Activated CD8-positive, alpha-beta T cell treated with anti-CD3 and anti-CD28 coated beads for 36 hours (primary cell): ENCODE measurements around the gene PCNX4. TPM values are rescaled to one million over a fixed set of nuclear protein-coding genes. Genes with fewer than 3 reads are reported as not detected.

Source experiments
- ATAC-seq: fragments of 200-7000 bp; cut with Tn5 transposase; one replicate; pipeline ENCODE4 v1.10.0; 2021; ENCODE audit warnings: mild to moderate bottlenecking, moderate library complexity
- CTCF ChIA-PET: fragments of 350-600 bp; sonication (Branson Sonifier 250); formaldehyde crosslinking; loops from one replicate; lab custom pipeline; 2021; ENCODE audit warnings: antibody characterized with exemption; lab: Charles Lee
- POLR2A ChIA-PET: fragments of 350-600 bp; sonication (Branson Sonifier 250); formaldehyde crosslinking; loops from one replicate; lab custom pipeline; 2021; ENCODE audit warnings: antibody characterized with exemption; lab: Charles Lee
- DNase-seq: peaks from one replicate; pipeline ENCODE4 v3.0.0-alpha.2; 2020
- H3K27ac Mint-ChIP-seq: one replicate; pipeline ENCODE4 v1.8.0; 2021; ENCODE audit warnings: mild to moderate bottlenecking, mixed read lengths
- H3K27me3 Mint-ChIP-seq: one replicate; pipeline ENCODE4 v1.8.0; 2021; ENCODE audit warnings: mixed read lengths
- H3K36me3 Mint-ChIP-seq: one replicate; pipeline ENCODE4 v1.8.0; 2021; ENCODE audit warnings: low read depth, mixed read lengths
- H3K4me1 Mint-ChIP-seq: one replicate; pipeline ENCODE4 v1.8.0; 2021; ENCODE audit warnings: low read depth, mixed read lengths
- H3K4me3 Mint-ChIP-seq: one replicate; pipeline ENCODE4 v1.8.0; 2021; ENCODE audit warnings: mild to moderate bottlenecking, moderate library complexity, mixed read lengths
- H3K9me3 Mint-ChIP-seq: one replicate; pipeline ENCODE4 v1.8.0; 2021; ENCODE audit warnings: mixed read lengths
- intact Hi-C: fragments of 100-400 bp; cut with micrococcal nuclease; formaldehyde crosslinking; loops from one replicate; pipeline ENCODE4 v1.10.0; 2022
- total RNA-seq, 2 experiments: library from RNA; stranded (reverse); gene quantifications; one replicate each; pipeline ENCODE4 v1.2.3, GENCODE V29; 2021
- TF ChIP-seq, protein P1 (sequence below): fragments of 200-600 bp; IDR thresholded peaks from one replicate; pipeline ENCODE4 v1.8.0; 2022; ENCODE audit warnings: antibody characterized with exemption, mild to moderate bottlenecking

The PCNX4 gene
- total RNA-seq, 2 experiments from 2014 or later: 28.2 to 30.0 TPM

DNA sequence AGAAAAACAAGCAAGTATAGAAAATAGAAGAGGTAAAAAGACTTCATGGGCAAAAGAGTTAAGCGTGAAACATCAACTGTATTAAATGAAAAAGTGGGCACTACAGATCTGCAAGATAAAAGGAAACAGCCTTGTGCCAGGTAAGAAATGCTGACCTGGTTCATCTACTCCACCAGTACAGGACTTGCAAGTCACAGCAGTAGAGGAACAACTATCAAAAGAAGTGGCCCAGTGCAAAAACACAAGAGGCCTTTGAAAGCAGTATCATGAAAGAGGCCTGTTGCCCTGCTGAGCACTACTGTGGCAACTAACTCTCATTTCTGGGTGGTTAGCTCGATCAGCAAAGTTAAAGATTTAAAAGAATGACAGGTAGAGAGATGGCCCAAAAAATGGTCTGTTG lies 62.9 kb downstream of the PCNX4 start:
- POLR2A ChIA-PET: interaction anchor here (1.0 to 1.9 kb wide), 3 partner anchors 9 to 94 kb away, joined by 4 to 6 read pairs (median 5); partner anchors contain the start of genes DHRS7 and PPM1A

DNA sequence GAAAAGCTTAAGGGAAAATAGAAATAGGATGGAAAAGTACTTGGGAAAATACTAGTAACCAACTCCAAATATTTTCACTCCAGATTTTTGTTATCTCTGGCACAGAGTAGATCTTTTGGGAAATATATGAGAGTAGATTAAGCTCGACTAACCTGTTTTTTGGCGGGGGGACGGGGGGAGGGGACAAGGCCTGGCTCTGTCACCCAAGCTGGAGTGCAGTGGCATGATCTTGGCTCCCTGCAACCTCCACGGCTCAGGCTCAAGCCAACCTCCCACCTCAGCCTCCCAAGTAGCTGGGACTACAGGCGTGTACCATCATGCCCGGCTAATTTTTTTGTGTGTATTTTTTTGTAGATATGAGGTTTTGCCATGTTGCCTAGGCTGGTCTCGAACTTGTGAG lies 68.7 kb downstream of the PCNX4 start:
- CTCF ChIA-PET: interaction anchor here (1.3 to 3.4 kb wide), 2 partner anchors 13 to 24 kb away, joined by 3 to 20 read pairs; no protein-coding TSS in a partner anchor
- Mint-ChIP-seq H3K36me3 (peaks cover 36% of the 10 kb centered on the region), H3K4me1 (peaks cover 56% of the 10 kb centered on the region), H3K27ac (no peak overlapping the region), H3K4me3 (no peak overlapping the region), H3K9me3 (no peaks in the 10 kb centered on the region), H3K27me3 (no peaks in the 10 kb centered on the region)
- intact Hi-C loops: loop anchor here (5.0 kb wide), 1 partner anchor 68 kb away; the partner anchor contains the start of gene PCNX4
- POLR2A ChIA-PET: interaction anchor here (0.6 to 2.6 kb wide), 2 partner anchors 9 to 93 kb away, joined by 3 to 12 read pairs; no protein-coding TSS in a partner anchor
- TF ChIP-seq, protein P1, sequence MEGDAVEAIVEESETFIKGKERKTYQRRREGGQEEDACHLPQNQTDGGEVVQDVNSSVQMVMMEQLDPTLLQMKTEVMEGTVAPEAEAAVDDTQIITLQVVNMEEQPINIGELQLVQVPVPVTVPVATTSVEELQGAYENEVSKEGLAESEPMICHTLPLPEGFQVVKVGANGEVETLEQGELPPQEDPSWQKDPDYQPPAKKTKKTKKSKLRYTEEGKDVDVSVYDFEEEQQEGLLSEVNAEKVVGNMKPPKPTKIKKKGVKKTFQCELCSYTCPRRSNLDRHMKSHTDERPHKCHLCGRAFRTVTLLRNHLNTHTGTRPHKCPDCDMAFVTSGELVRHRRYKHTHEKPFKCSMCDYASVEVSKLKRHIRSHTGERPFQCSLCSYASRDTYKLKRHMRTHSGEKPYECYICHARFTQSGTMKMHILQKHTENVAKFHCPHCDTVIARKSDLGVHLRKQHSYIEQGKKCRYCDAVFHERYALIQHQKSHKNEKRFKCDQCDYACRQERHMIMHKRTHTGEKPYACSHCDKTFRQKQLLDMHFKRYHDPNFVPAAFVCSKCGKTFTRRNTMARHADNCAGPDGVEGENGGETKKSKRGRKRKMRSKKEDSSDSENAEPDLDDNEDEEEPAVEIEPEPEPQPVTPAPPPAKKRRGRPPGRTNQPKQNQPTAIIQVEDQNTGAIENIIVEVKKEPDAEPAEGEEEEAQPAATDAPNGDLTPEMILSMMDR: no peak
- ATAC-seq (no peak), DNase-seq (no peak)

More for the DNA sequence above, 62.9 kb downstream of the PCNX4 start:
- H3K9me3 Mint-ChIP-seq: no peaks in the 10 kb centered on the region
- H3K27me3 Mint-ChIP-seq: no peaks in the 10 kb centered on the region
- peaks cover 57% of the 10 kb centered on the region for H3K36me3 Mint-ChIP-seq
- DNase-seq (no peak), ATAC-seq (no peak)
- peaks cover 66% of the 10 kb centered on the region for H3K4me1 Mint-ChIP-seq
- CTCF ChIA-PET: interaction anchor here (1.0 to 1.8 kb wide), 2 partner anchors 30 to 88 kb away, joined by 3 to 10 read pairs; no protein-coding TSS in a partner anchor
- intact Hi-C loops: no loop called here
- H3K4me3 Mint-ChIP-seq: no peak overlapping the region
- TF ChIP-seq, protein P1: no peak
- H3K27ac Mint-ChIP-seq: peak overlapping the region; percentile 71

- TF ChIP-seq, protein P1: no peak
- Mint-ChIP-seq H3K27me3 (no peaks in the 10 kb centered on the region), H3K4me1 (peaks cover 60% of the 10 kb centered on the region), H3K36me3 (peaks cover 31% of the 10 kb centered on the region), H3K9me3 (no peaks in the 10 kb centered on the region), H3K27ac (peak overlapping the region; percentile 78), H3K4me3 (no peak overlapping the region)
- no peak for ATAC-seq
- ChIA-PET POLR2A (interaction anchor here (0.6 to 2.6 kb wide), 5 partner anchors 10 to 88 kb away, joined by 3 to 12 read pairs (median 3); partner anchors contain the start of gene PPM1A), CTCF (interaction anchor here (1.1 to 3.4 kb wide), 3 partner anchors 23 to 197 kb away, joined by 3 to 20 read pairs (median 3); no protein-coding TSS in a partner anchor)
- DNase-seq: no peak
- intact Hi-C loops: loop anchor here (5.0 kb wide), 1 partner anchor 69 kb away; the partner anchor contains the start of gene PCNX4
These were observed 69.7 kb downstream of the PCNX4 start for GRCh38 chr14:60161196-60162107.

DNA sequence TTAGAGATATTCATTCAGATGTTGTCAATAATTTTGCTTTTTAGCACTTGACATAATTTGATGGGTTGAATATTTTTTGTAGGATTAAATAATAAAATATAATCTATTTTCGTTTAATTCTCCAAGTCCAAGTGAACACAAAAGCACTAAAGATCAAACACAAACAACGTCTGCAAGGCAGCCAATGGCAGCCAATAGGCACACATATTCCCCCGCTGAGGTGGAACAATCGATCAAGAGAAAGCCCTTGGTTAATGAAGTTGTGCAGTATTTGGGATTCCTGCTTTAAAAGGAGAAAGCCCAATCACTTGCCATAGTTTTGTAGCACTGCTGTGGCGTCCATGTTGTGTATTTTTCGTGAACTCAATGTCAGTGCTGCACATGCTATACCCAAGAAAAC lies 72.0 kb downstream of the PCNX4 start:
- intact Hi-C loops: loop anchor here (5.0 kb wide), 1 partner anchor 71 kb away; the partner anchor contains the start of gene PCNX4
- CTCF ChIA-PET: interaction anchor here (0.6 to 1.3 kb wide), 4 partner anchors 11 to 1623 kb away, joined by 3 to 5 read pairs (median 4); no protein-coding TSS in a partner anchor
- H3K36me3 Mint-ChIP-seq: peaks cover 28% of the 10 kb centered on the region
- peaks cover 49% of the 10 kb centered on the region for H3K4me1 Mint-ChIP-seq
- POLR2A ChIA-PET: interaction anchor here (1.0 to 2.4 kb wide), 6 partner anchors 9 to 158 kb away, joined by 3 to 15 read pairs (median 8); partner anchors contain the start of gene PPM1A
- ATAC-seq: no peak
- H3K4me3 Mint-ChIP-seq: peak overlapping the region; percentile 88
- TF ChIP-seq, protein P1: no peak
- DNase-seq: no peak
- no peaks in the 10 kb centered on the region for H3K9me3 Mint-ChIP-seq
- H3K27me3 Mint-ChIP-seq: no peaks in the 10 kb centered on the region
- no peak overlapping the region for H3K27ac Mint-ChIP-seq
